Stimulated activated CD8-positive, alpha-beta memory T cell treated with anti-CD3 and anti-CD28 coated beads, Interleukin-4, amount 100 ng/mL, for 24 hours (primary cell): ENCODE measurements around the gene NR2F2.

Experiments used
- DNase-seq: peaks from one replicate; pipeline ENCODE4 v3.0.0-alpha.2; 2020; ENCODE audit warnings: low read depth

Gene NR2F2

GRCh38 chr15:96320107-96320506 lies 10.4 kb upstream of the NR2F2 start:
- no peak for DNase-seq

- no peak for DNase-seq
Observed at GRCh38 chr15:96320703-96321638, 9.5 kb upstream of the NR2F2 start.

GRCh38 chr15:96321639-96322535 lies 8.6 kb upstream of the NR2F2 start:
- DNase-seq, result no peak

GRCh38 chr15:96322536-96323318 lies 7.8 kb upstream of the NR2F2 start:
- no peak for DNase-seq

GRCh38 chr15:96323319-96324145 lies 7.0 kb upstream of the NR2F2 start:
- DNase-seq, result no peak

GRCh38 chr15:96324192-96324895 lies 6.2 kb upstream of the NR2F2 start:
- DNase-seq, result no peak

- no peak for DNase-seq
Observed at GRCh38 chr15:96324940-96325540, 5.5 kb upstream of the NR2F2 start.

GRCh38 chr15:96325541-96326327 lies 4.8 kb upstream of the NR2F2 start:
- no peak for DNase-seq

- no peak for DNase-seq
Observed at GRCh38 chr15:96326328-96327154, 4.0 kb upstream of the NR2F2 start.

GRCh38 chr15:96327155-96327741 lies 3.3 kb upstream of the NR2F2 start:
- DNase-seq, result no peak

- no peak for DNase-seq
Observed at GRCh38 chr15:96328181-96328876, 2.2 kb upstream of the NR2F2 start.

- no peak for DNase-seq
Observed at GRCh38 chr15:96328877-96329195, 1.7 kb upstream of the NR2F2 start.

- no peak for DNase-seq
Observed at GRCh38 chr15:96329403-96329981, 1.0 kb upstream of the NR2F2 start.

GRCh38 chr15:96330064-96330449 lies 443 bp upstream of the NR2F2 start:
- DNase-seq, result no peak

- DNase-seq, result no peak
Observed at GRCh38 chr15:96331144-96331944, 844 bp downstream of the NR2F2 start.

GRCh38 chr15:96331945-96332636 lies 1.6 kb downstream of the NR2F2 start:
- no peak for DNase-seq
